Effector memory CD8-positive, alpha-beta T cell (primary cell): Measurements from ENCODE around the gene ATRNL1.
"Not testable (repeated sequence)": the region's sequence is repeated elsewhere in the genome, so short reads cannot be mapped to it uniquely, and the experiment has no call there.

Source experiments
- ATAC-seq: fragments of 150-1000 bp; cut with Tn5 transposase; replicated peaks from 2 replicates; pipeline ENCODE4 v1.10.0; 2021; ENCODE audit warnings: mild to moderate bottlenecking, moderate library complexity
- DNase-seq, 3 experiments: peaks; one replicate each; pipeline ENCODE4 v3.0.0; 2021
- H3K27ac Mint-ChIP-seq, 2 donors: one replicate each; pipeline ENCODE4 v1.8.0; 2022; ENCODE audit warnings: mild to moderate bottlenecking in 2 of 2, mixed read lengths in 2 of 2, moderate library complexity in 2 of 2
- H3K27me3 Mint-ChIP-seq, 2 donors: one replicate each; pipeline ENCODE4 v1.8.0; 2022; ENCODE audit warnings: mixed read lengths in 2 of 2
- H3K36me3 Mint-ChIP-seq: one replicate; pipeline ENCODE4 v1.8.0; 2022; ENCODE audit warnings: mild to moderate bottlenecking, moderate library complexity, mixed read lengths; ENCODE audit not compliant: insufficient read depth
- H3K4me1 Mint-ChIP-seq, 2 donors: one replicate each; pipeline ENCODE4 v1.8.0; 2022; ENCODE audit warnings: low read depth in 2 of 2, mixed read lengths in 2 of 2
- H3K4me3 Mint-ChIP-seq, 2 donors: one replicate each; pipeline ENCODE4 v1.8.0; 2022; ENCODE audit warnings: mild to moderate bottlenecking in 2 of 2, mixed read lengths in 2 of 2, moderate library complexity in 2 of 2
- H3K9me3 Mint-ChIP-seq, 2 donors: one replicate each; pipeline ENCODE4 v1.8.0; 2022; ENCODE audit warnings: mixed read lengths in 2 of 2

Gene ATRNL1

GRCh38 chr10:115167751-115168150 lies 74.6 kb downstream of the ATRNL1 start:
- Mint-ChIP-seq H3K27me3 (peaks cover 0 to under 1% of the 10 kb centered on the region in 2 donors), H3K4me3 (no peak overlapping the region), H3K9me3 (no peaks in the 10 kb centered on the region), H3K4me1 (no peaks in the 10 kb centered on the region), H3K27ac (no peak overlapping the region), H3K36me3 (no peaks in the 10 kb centered on the region)
- ATAC-seq (no peak), DNase-seq (no peak)

GRCh38 chr10:115171392-115171960 lies 78.3 kb downstream of the ATRNL1 start:
- no peak overlapping the region for H3K4me3 Mint-ChIP-seq
- no peaks in the 10 kb centered on the region for H3K4me1 Mint-ChIP-seq
- no peak overlapping the region for H3K27ac Mint-ChIP-seq
- H3K27me3 Mint-ChIP-seq = no peaks in the 10 kb centered on the region
- DNase-seq = no peak
- no peak for ATAC-seq
- H3K9me3 Mint-ChIP-seq = no peaks in the 10 kb centered on the region
- H3K36me3 Mint-ChIP-seq = no peaks in the 10 kb centered on the region

GRCh38 chr10:115173915-115174443 lies 80.8 kb downstream of the ATRNL1 start:
- H3K4me3 Mint-ChIP-seq = no peak overlapping the region
- H3K27me3 Mint-ChIP-seq = no peaks in the 10 kb centered on the region
- no peaks in the 10 kb centered on the region for H3K36me3 Mint-ChIP-seq
- DNase-seq (no peak), ATAC-seq (no peak)
- H3K9me3 Mint-ChIP-seq = no peaks in the 10 kb centered on the region
- no peaks in the 10 kb centered on the region for H3K4me1 Mint-ChIP-seq
- no peak overlapping the region for H3K27ac Mint-ChIP-seq

DNA sequence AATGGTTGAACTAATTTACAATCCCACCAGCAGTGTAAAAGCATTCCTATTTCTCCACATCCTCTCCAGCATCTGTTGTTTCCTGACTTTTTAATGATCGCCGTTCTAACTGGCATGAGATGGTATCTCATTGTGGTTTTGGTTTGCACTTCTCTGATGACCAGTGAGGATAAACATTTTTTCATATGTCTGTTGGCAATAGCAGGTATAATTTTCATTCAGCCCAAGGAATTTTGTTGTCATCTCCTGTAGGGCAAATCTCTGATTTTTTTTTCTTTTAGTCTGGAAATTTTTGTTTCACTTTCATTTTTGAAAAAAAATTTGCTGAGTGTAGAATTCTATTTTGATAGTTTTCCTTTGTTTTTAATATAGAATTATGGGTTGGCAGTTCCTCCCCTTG lies 114.1 kb downstream of the ATRNL1 start:
- peak overlapping the region; percentile 70 to 88 for H3K27ac Mint-ChIP-seq
- H3K36me3 Mint-ChIP-seq, ATAC-seq, DNase-seq, H3K9me3 Mint-ChIP-seq, H3K27me3 Mint-ChIP-seq: not testable (repeated sequence)
- peaks cover 5 to 10% of the 10 kb centered on the region in 2 donors for H3K4me1 Mint-ChIP-seq
- peak overlapping the region; percentile 61 to 74 for H3K4me3 Mint-ChIP-seq

DNA sequence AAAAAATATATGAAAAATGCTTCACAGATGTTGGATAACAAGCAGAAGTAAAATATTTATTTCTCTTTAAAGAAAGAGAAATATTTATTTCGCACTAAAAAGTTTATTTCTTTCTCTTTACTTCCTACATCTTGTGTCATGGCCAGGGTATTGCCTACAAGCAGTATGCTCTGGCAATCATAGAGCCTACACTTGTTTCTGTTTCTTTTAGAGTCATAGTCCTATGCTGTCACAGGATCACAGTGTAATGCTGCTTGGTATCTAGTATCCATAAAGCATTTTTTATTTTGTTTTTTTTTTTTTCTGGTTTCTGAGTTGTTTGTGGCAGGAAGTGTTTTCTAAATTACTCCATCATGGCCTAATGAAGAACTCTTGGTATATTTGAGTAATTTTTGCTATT lies 116.0 kb downstream of the ATRNL1 start:
- H3K36me3 Mint-ChIP-seq = no peaks in the 10 kb centered on the region
- ATAC-seq (no peak), DNase-seq (no peak)
- no peak overlapping the region for H3K4me3 Mint-ChIP-seq
- peaks cover 5 to 10% of the 10 kb centered on the region in 2 donors for H3K4me1 Mint-ChIP-seq
- peaks cover 0 to 4% of the 10 kb centered on the region in 2 donors for H3K9me3 Mint-ChIP-seq
- H3K27ac Mint-ChIP-seq = no peak overlapping the region
- no peaks in the 10 kb centered on the region for H3K27me3 Mint-ChIP-seq

- Mint-ChIP-seq H3K4me1 (no peaks in the 10 kb centered on the region), H3K4me3 (no peak overlapping the region), H3K27me3 (no peaks in the 10 kb centered on the region), H3K36me3 (no peaks in the 10 kb centered on the region), H3K27ac (no peak overlapping the region), H3K9me3 (peaks cover 0 to 4% of the 10 kb centered on the region in 2 donors)
- no peak for ATAC-seq
- DNase-seq = no peak
Observed at GRCh38 chr10:115214829-115215228, 121.7 kb downstream of the ATRNL1 start.

DNA sequence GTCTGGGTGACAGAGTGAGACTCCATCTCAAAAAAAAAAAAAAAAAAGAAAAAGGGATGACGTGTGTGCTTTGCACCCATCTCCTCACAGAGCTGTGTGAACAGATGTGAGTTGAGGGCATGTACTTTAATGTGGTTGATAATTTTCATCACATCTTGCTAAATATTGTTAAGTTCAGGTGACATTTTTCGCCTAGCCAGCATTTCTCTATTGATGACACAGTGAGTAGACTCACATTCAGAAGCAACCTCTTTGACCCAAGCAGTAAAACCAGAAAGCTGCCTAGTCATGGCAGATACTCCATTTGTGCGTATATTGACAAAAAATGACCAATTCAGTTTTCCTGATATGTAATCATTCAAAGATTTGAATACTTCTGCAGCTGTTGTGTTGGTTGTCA lies 126.0 kb downstream of the ATRNL1 start:
- ATAC-seq (no peak), DNase-seq (no peak)
- Mint-ChIP-seq H3K4me3 (no peak overlapping the region), H3K9me3 (peaks cover 0 to 2% of the 10 kb centered on the region in 2 donors), H3K27me3 (no peaks in the 10 kb centered on the region), H3K4me1 (no peaks in the 10 kb centered on the region), H3K36me3 (no peaks in the 10 kb centered on the region), H3K27ac (no peak overlapping the region)

DNA sequence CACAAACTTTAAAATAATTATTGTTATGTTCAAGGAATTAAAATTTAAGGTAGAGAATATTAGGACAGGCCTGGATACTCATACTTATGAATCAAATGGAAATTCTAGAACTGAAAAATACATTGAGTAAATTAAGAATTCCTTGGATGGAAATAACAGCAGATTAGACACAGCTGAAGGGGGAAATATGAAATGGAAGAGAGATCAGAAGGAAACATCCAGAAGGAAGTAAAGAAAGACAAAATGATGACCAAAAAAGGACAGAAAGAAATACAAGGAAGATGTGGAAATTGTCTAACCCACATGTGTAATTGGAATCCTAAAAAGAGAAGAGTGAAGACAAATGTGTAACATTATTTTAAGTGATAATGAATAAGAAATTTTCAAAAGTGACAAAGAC lies 128.9 kb downstream of the ATRNL1 start:
- H3K9me3 Mint-ChIP-seq = peaks cover 0 to 2% of the 10 kb centered on the region in 2 donors
- H3K36me3 Mint-ChIP-seq = no peaks in the 10 kb centered on the region
- ATAC-seq (no peak), DNase-seq (no peak)
- peak overlapping the region in 1 of 2 donors; percentile 35 for H3K27ac Mint-ChIP-seq
- no peaks in the 10 kb centered on the region for H3K27me3 Mint-ChIP-seq
- no peak overlapping the region for H3K4me3 Mint-ChIP-seq
- H3K4me1 Mint-ChIP-seq = no peaks in the 10 kb centered on the region

DNA sequence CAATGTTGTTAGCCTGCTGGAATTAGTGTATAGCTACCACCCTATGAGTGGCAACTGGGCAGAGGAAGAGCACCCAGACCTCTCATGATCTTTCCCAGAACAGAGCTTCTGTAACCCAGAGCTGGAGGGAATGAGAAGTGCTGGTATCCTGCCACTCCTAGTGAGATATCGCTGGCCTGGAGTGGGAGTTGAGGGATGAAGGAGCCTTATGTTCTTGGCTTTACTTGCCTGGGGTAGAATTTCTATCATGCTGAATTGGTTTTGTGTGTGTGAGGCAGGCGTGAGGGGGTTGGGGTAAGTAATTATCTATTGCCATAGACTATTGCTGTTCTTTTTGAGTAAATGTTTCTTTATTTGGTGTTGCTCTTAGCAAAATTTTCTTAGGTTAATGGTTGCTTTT lies 146.6 kb downstream of the ATRNL1 start:
- Mint-ChIP-seq H3K4me1 (no peaks in the 10 kb centered on the region), H3K27ac (no peak overlapping the region), H3K36me3 (no peaks in the 10 kb centered on the region), H3K27me3 (no peaks in the 10 kb centered on the region), H3K9me3 (no peaks in the 10 kb centered on the region), H3K4me3 (no peak overlapping the region)
- DNase-seq (no peak), ATAC-seq (no peak)

DNA sequence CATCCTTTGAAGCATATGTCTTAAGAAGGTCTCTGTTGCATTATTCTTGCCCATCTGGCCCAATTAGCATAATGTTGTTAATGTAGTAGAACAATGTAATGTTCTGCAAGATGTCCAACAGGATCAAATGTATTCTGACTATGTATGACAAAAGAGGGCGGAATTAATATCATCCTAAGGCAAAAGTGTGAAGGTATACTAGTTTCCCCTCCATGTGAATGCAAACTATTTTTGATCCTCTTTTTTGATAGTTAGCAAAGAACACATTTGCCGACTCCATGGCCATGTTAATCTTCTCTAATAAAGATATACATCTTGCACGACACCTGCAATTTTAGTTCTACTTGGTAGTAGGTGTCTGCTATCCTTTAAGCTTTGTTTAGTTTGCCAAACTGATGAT lies 157.6 kb downstream of the ATRNL1 start:
- ATAC-seq (no peak), DNase-seq (no peak)
- H3K4me3 Mint-ChIP-seq = no peak overlapping the region
- H3K27me3 Mint-ChIP-seq = no peaks in the 10 kb centered on the region
- H3K9me3 Mint-ChIP-seq = peaks cover 0 to 10% of the 10 kb centered on the region in 2 donors
- no peaks in the 10 kb centered on the region for H3K36me3 Mint-ChIP-seq
- H3K27ac Mint-ChIP-seq = no peak overlapping the region
- H3K4me1 Mint-ChIP-seq = no peaks in the 10 kb centered on the region

- H3K27ac Mint-ChIP-seq, H3K27me3 Mint-ChIP-seq, H3K4me3 Mint-ChIP-seq, DNase-seq, H3K4me1 Mint-ChIP-seq, H3K36me3 Mint-ChIP-seq, ATAC-seq: not testable (repeated sequence)
- peaks cover 6 to 23% of the 10 kb centered on the region in 2 donors for H3K9me3 Mint-ChIP-seq
Observed at GRCh38 chr10:115253765-115254164, 160.6 kb downstream of the ATRNL1 start.

DNA sequence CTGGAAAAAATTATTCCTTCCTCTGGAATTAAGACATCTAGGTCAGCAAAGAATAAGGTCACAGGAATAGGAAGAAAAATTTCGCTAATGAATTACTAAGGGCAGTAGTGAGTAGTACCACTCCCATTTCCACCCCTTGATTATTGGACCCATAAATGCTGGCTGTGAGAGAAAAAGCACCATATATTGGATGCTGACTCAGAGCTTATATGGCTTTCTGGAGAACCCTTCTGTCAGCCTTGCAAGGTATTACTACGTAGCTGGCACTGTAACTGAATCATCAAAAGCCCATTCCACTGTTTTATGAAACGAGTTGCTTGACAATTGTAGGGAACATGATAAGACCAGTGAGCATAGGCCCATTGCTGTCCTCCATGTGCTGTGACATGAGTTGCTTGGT lies 179.3 kb downstream of the ATRNL1 start:
- Mint-ChIP-seq H3K4me3 (no peak overlapping the region), H3K36me3 (no peaks in the 10 kb centered on the region), H3K27ac (no peak overlapping the region), H3K9me3 (peaks cover 0 to 4% of the 10 kb centered on the region in 2 donors), H3K27me3 (no peaks in the 10 kb centered on the region), H3K4me1 (no peaks in the 10 kb centered on the region)
- no peak for DNase-seq
- no peak for ATAC-seq

DNA sequence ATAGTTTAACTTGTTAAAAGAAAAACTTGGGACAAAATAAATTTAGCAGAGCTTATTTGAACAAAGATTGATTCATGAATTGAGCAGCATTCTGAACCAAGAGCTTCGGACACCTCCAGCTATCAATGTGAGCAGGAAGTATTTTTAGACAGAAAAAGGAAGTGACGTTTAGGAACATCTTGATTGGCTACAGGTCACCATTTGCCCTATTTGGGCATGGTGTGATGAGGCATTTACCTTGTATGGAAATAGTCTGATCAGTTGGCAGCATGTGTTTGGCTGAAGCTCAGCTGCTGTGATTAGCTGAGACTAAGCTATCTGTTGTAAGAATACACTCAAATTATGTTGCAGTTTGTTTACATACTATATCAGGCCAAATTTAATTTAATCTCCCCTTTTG lies 185.1 kb downstream of the ATRNL1 start:
- ATAC-seq (no peak), DNase-seq (no peak)
- Mint-ChIP-seq H3K4me1 (no peaks in the 10 kb centered on the region), H3K4me3 (no peak overlapping the region), H3K36me3 (no peaks in the 10 kb centered on the region), H3K9me3 (no peaks in the 10 kb centered on the region), H3K27me3 (no peaks in the 10 kb centered on the region), H3K27ac (no peak overlapping the region)

GRCh38 chr10:115295213-115295805 lies 202.1 kb downstream of the ATRNL1 start:
- Mint-ChIP-seq H3K27ac (no peak overlapping the region), H3K4me1 (no peaks in the 10 kb centered on the region), H3K9me3 (peaks cover 6 to 7% of the 10 kb centered on the region in 2 donors), H3K27me3 (no peaks in the 10 kb centered on the region), H3K36me3 (peaks cover 3% of the 10 kb centered on the region), H3K4me3 (no peak overlapping the region)
- no peak for DNase-seq
- no peak for ATAC-seq
